PC-9 (cell line): ENCODE data around the gene LY6G6D. TPM values are rescaled to one million over a fixed set of nuclear protein-coding genes. Genes with fewer than 3 reads are reported as not detected.
A peak's percentile ranks its signal among the peaks of the same experiment; 100 is the strongest.

Source experiments
- BruUV-seq: library from RNA; stranded (reverse); fragments of 400-500 nt; replicated peaks from 2 replicates; lab custom pipeline; 2021; lab: Mats Ljungman, UMichigan
- CTCF ChIA-PET: fragments of 300-600 bp; sonication (Branson Sonifier 250); formaldehyde crosslinking; loops from one replicate; lab custom pipeline; 2022; ENCODE audit warnings: antibody characterized with exemption; lab: Charles Lee
- POLR2A ChIA-PET: fragments of 300-600 bp; sonication (Branson Sonifier 250); formaldehyde crosslinking; loops from one replicate; lab custom pipeline; 2022; ENCODE audit warnings: antibody characterized with exemption; ENCODE audit not compliant: unreplicated experiment; lab: Charles Lee
- DNase-seq, 2 experiments: peaks; one replicate each; pipeline versions ENCODE4 v3.0.0 to v3.0.0-alpha.2; 2015 to 2022; ENCODE audit warnings: mixed read lengths in 1 of 2
- H2AFZ ChIP-seq: fragments of 200-600 bp; sonication (generic); 2 replicates; pipeline ENCODE4 v1.8.1; 2017; ENCODE audit warnings: antibody characterized with exemption
- H3F3A ChIP-seq: fragments of 200-600 bp; sonication (generic); 2 replicates; pipeline ENCODE4 v1.8.1; 2017; ENCODE audit warnings: antibody characterized with exemption, mild to moderate bottlenecking, low read depth; ENCODE audit not compliant: insufficient read depth
- H3K27ac ChIP-seq: fragments of 200-600 bp; sonication (generic); 2 replicates; pipeline ENCODE4 v1.6.1; 2016; ENCODE audit warnings: mixed run types
- H3K27me3 ChIP-seq: fragments of 200-600 bp; sonication (generic); 2 replicates; pipeline ENCODE4 v1.6.1; 2016; ENCODE audit warnings: low read depth, mixed run types; ENCODE audit not compliant: insufficient read depth
- H3K36me3 ChIP-seq: fragments of 200-600 bp; sonication (generic); 2 replicates; pipeline ENCODE4 v1.6.1; 2016; ENCODE audit warnings: low read depth, mixed run types
- H3K4me1 ChIP-seq: fragments of 200-600 bp; sonication (generic); replicated peaks from 2 replicates; pipeline ENCODE4 v1.6.1; 2016; ENCODE audit warnings: mixed run types; ENCODE audit not compliant: insufficient read depth
- H3K4me2 ChIP-seq: fragments of 200-600 bp; sonication (generic); 2 replicates; pipeline ENCODE4 v1.6.1; 2017; ENCODE audit warnings: mixed run types
- H3K4me3 ChIP-seq: fragments of 200-600 bp; sonication (generic); 2 replicates; pipeline ENCODE4 v1.6.1; 2016; ENCODE audit warnings: mixed run types
- H3K79me2 ChIP-seq: fragments of 200-600 bp; sonication (generic); 2 replicates; pipeline ENCODE4 v1.6.1; 2017; ENCODE audit warnings: low read depth, mixed run types
- H3K9me2 ChIP-seq: fragments of 200-600 bp; sonication (generic); 2 replicates; pipeline ENCODE4 v1.8.1; 2017; ENCODE audit warnings: mild to moderate bottlenecking; ENCODE audit not compliant: insufficient read depth
- H3K9me3 ChIP-seq: fragments of 200-600 bp; sonication (generic); 2 replicates; pipeline ENCODE4 v1.8.1; 2016; ENCODE audit warnings: low read depth; ENCODE audit not compliant: insufficient read depth
- H4K20me1 ChIP-seq: fragments of 200-600 bp; sonication (generic); 2 replicates; pipeline ENCODE4 v1.8.1; 2017; ENCODE audit not compliant: insufficient read depth
- EZH2 ChIP-seq: fragments of 200-600 bp; sonication (generic); IDR thresholded peaks from 2 replicates; pipeline ENCODE4 v1.8.0; 2017; ENCODE audit warnings: antibody characterized with exemption, low read depth
- intact Hi-C: fragments of 100-400 bp; cut with micrococcal nuclease; formaldehyde crosslinking; loops from one replicate; pipeline ENCODE4 v1.10.0; 2022; ENCODE audit not compliant: unreplicated experiment
- total RNA-seq: library from RNA; stranded (reverse); gene quantifications from 2 replicates; pipeline ENCODE4 v1.2.3, GENCODE V29; 2021
- TF ChIP-seq, protein P1 (sequence below): fragments of 200-600 bp; sonication (generic); conservative IDR thresholded peaks from 2 replicates; pipeline ENCODE4 v1.6.1; 2017; ENCODE audit warnings: mixed run types, antibody characterized with exemption, mild to moderate bottlenecking, moderate library complexity

Gene LY6G6D
- total RNA-seq, 1 experiment from 2014 or later = not detected

DNA sequence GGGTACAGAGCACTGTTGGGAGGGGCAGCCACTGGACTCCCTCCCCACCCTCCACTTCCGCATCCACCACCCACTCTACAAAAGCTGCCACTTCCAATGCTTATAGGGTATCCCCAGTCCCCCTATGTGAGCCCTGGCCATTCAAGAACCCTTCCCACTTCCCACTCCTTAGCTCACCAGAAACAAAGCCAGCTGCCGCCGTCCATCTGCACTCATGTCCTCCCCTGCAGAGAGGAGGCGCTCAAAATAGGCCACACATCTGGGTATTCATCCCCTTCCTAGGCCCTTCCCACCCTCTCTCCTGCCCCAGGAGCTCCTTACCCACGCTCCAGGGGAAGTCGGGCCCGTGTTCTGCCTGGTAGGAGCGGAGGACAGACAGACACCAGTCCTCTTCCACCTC is 27.8 kb upstream of the LY6G6D start:
- Histone ChIP-seq H3F3A (peaks cover under 1% of the 10 kb centered on the region; the same call in 1 of the 2 replicates), H2AFZ (no peak overlapping the region), H3K27me3 (no peaks in the 10 kb centered on the region), H3K4me3 (no peak overlapping the region), H3K36me3 (no peaks in the 10 kb centered on the region), H3K9me2 (no peaks in the 10 kb centered on the region), H3K27ac (no peak overlapping the region), H3K9me3 (no peaks in the 10 kb centered on the region), H3K79me2 (no peaks in the 10 kb centered on the region), H3K4me1 (no peaks in the 10 kb centered on the region; the same call in 1 of the 2 replicates), H3K4me2 (no peak overlapping the region), H4K20me1 (no peaks in the 10 kb centered on the region)
- intact Hi-C loops = loop anchor here (10.0 kb wide), 1 partner anchor 187 kb away; the partner anchor contains the start of gene SLC44A4
- POLR2A ChIA-PET = no interaction called here
- TF ChIP-seq EZH2 = no peak
- TF ChIP-seq, protein P1, sequence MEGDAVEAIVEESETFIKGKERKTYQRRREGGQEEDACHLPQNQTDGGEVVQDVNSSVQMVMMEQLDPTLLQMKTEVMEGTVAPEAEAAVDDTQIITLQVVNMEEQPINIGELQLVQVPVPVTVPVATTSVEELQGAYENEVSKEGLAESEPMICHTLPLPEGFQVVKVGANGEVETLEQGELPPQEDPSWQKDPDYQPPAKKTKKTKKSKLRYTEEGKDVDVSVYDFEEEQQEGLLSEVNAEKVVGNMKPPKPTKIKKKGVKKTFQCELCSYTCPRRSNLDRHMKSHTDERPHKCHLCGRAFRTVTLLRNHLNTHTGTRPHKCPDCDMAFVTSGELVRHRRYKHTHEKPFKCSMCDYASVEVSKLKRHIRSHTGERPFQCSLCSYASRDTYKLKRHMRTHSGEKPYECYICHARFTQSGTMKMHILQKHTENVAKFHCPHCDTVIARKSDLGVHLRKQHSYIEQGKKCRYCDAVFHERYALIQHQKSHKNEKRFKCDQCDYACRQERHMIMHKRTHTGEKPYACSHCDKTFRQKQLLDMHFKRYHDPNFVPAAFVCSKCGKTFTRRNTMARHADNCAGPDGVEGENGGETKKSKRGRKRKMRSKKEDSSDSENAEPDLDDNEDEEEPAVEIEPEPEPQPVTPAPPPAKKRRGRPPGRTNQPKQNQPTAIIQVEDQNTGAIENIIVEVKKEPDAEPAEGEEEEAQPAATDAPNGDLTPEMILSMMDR = no peak
- CTCF ChIA-PET = interaction anchor here (1.0 kb wide), 1 partner anchor 51 kb away, joined by 3 read pairs; no protein-coding TSS in a partner anchor
- no TSS peak for BruUV-seq
- no peak for DNase-seq

DNA sequence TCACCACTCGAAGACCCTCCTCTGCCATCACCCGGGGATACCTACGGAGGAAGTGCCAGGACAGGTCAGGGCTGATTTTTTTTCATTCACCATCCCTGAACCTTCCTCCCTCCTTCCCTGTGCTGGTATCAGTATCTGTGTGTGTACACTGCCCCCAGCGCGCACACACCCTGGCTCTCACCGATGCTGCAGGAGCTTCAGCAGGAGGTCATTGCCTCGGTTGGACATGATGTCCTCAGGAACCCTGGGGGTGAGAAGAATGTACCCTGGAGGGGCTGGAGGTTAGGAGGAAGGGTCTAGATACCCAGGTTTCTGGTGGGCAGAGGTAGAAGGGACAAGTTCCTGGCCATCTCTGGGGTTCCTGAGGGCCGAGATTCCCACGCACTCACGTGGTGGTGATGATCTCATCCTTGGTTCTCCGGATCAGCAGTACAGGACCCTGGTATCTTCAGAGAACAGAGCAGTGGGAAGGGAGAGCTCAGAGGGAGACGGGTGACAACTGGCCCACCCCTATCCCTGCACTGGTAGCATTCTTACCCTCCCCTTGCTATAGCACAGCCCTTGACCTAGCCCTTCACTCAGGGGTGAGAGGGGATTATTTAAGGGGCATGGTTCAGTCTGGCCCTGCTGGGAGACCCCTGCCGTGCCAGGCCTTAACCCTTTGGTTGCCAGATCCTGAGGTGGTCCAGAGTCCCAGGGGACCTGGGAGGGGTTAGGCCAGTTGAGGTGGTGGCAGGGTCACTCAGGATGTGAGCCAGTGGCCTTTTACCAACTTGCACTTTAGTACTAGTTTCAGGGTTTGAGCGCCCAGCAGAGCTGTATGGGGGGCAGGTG is 27.1 kb upstream of the LY6G6D start:
- no TSS peak for BruUV-seq
- POLR2A ChIA-PET = no interaction called here
- Histone ChIP-seq H3K4me2 (no peak overlapping the region), H3K4me3 (no peak overlapping the region), H3K9me3 (no peaks in the 10 kb centered on the region), H3K79me2 (no peaks in the 10 kb centered on the region), H3K36me3 (no peaks in the 10 kb centered on the region), H3K27ac (no peak overlapping the region), H4K20me1 (no peaks in the 10 kb centered on the region), H3K9me2 (no peaks in the 10 kb centered on the region), H3K27me3 (no peaks in the 10 kb centered on the region), H3K4me1 (no peaks in the 10 kb centered on the region; the same call in 1 of the 2 replicates), H3F3A (no peaks in the 10 kb centered on the region; the same call in 1 of the 2 replicates), H2AFZ (no peak overlapping the region)
- intact Hi-C loops = loop anchor here (10.0 kb wide), 1 partner anchor 187 kb away; the partner anchor contains the start of gene SLC44A4
- CTCF ChIA-PET = interaction anchor here (1.0 kb wide), 1 partner anchor 50 kb away, joined by 3 read pairs; no protein-coding TSS in a partner anchor
- DNase-seq = no peak
- TF ChIP-seq, protein P1 = no peak
- TF ChIP-seq EZH2 = no peak

DNA sequence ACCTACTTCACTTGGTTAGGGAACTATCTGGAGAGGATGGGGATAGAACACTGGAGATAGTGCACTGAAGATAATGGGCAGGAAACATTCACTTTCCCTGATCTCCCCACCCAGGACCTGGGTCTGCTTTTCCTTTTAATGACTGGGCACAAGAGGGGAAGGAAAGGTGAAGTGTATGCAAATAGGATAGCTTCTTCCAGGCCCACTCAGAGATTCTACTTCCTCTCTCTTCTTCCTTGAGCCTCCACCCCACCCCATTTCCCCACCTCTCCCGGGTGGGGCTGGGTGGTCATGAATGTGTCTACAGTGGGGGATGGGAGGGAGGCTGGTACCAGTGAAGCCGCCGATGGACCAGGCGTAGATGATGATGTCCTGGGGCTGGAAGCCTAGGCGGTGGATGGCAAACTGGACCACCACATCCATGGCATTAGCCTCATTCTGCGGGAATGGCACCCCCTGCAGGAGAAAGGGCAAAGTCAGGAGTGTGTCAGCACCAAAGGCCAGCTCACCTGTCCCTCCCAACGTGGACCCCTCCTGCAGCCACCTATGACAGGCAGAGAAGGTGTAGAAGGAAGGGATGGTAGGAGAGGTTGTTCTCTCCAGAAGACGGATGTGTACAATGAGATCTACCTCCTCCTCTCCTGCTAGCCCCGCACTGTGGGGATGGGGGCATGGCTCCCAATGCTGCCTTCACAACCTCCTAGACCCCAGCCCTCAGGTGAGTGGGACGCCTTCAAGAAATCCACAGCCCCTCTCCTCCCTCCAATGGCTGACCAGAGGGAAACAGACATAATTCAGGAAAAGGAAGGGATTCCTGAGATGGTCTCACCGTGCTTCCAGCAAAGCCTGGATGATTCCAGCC is 25.7 kb upstream of the LY6G6D start:
- Histone ChIP-seq H3K36me3 (no peaks in the 10 kb centered on the region), H3K27me3 (no peaks in the 10 kb centered on the region), H3K79me2 (no peaks in the 10 kb centered on the region), H4K20me1 (no peaks in the 10 kb centered on the region), H3K4me1 (no peaks in the 10 kb centered on the region; the same call in 1 of the 2 replicates), H3K27ac (no peak overlapping the region), H3K4me2 (no peak overlapping the region), H3K9me2 (no peaks in the 10 kb centered on the region), H2AFZ (no peak overlapping the region), H3F3A (no peaks in the 10 kb centered on the region; the same call in 1 of the 2 replicates), H3K4me3 (no peak overlapping the region), H3K9me3 (no peaks in the 10 kb centered on the region)
- no TSS peak for BruUV-seq
- DNase-seq = no peak
- ChIA-PET CTCF (no interaction called here), POLR2A (no interaction called here)
- intact Hi-C loops = loop anchor here (10.0 kb wide), 1 partner anchor 185 kb away; the partner anchor contains the start of gene SLC44A4
- TF ChIP-seq, protein P1 = peak; percentile 47; the same call in 1 of the 2 replicates
- no peak for TF ChIP-seq EZH2
